Endothelial cell of umbilical vein (primary cell): ENCODE data around the gene MGAT4A. TPM values are rescaled to one million over a fixed set of nuclear protein-coding genes. Genes with fewer than 3 reads are reported as not detected.
"Not testable (repeated sequence)": the region's sequence is repeated elsewhere in the genome, so short reads cannot be mapped to it uniquely, and the experiment has no call there.

Source experiments
- BruUV-seq: library from RNA; stranded (reverse); fragments of 400-500 nt; replicated peaks from 2 replicates; lab custom pipeline; 2021; lab: Mats Ljungman, UMichigan
- CTCF ChIA-PET: fragments of 300-600, 350-600 bp; sonication (Branson Sonifier 250); formaldehyde crosslinking; loops from one replicate; lab custom pipeline; 2021; ENCODE audit warnings: antibody characterized with exemption, inconsistent platforms; lab: Charles Lee
- POLR2A ChIA-PET: fragments of 300-600, 350-600 bp; sonication (Branson Sonifier 250); formaldehyde crosslinking; loops from one replicate; lab custom pipeline; 2021; ENCODE audit warnings: antibody characterized with exemption, inconsistent platforms; lab: Charles Lee
- DNase-seq: peaks from one replicate; pipeline ENCODE4 v3.0.0-alpha.2; 2011; ENCODE audit warnings: low read depth, low spot score
- FAIRE-seq: peaks from 2 replicates; lab custom pipeline; 2011; peaks lifted over from hg19 to GRCh38; lab: Jason Lieb, UNC
- H2AFZ ChIP-seq: 2 replicates; pipeline ENCODE4 v1.6.0; 2012; ENCODE audit warnings: low read depth, low read length, control low read depth, inconsistent platforms
- H3K27ac ChIP-seq: 2 replicates; pipeline ENCODE4 v1.5.1; 2011; ENCODE audit warnings: low read depth, mild to moderate bottlenecking, control low read depth, low read length, moderate library complexity; ENCODE audit not compliant: insufficient read depth
- H3K27me3 ChIP-seq, 2 experiments: 2 replicates each; pipeline versions ENCODE4 v1.6.0 to v1.6.1; 2011; ENCODE audit warnings: low read length in 2 of 2, mixed read lengths in 1 of 2; ENCODE audit not compliant: control insufficient read depth in 2 of 2, insufficient read depth in 2 of 2
- H3K36me3 ChIP-seq, 2 experiments: 2 replicates in 1 of 2; 3 replicates in 1 of 2; pipeline ENCODE4 v1.5.1; 2011; ENCODE audit warnings: low read length in 2 of 2, mild to moderate bottlenecking in 1 of 2, moderate library complexity in 1 of 2; ENCODE audit not compliant: control insufficient read depth in 2 of 2, insufficient read depth in 2 of 2; ENCODE audit errors: extremely low read depth in 1 of 2
- H3K4me1 ChIP-seq: 3 replicates; pipeline ENCODE4 v1.5.1; 2011; ENCODE audit warnings: mild to moderate bottlenecking, low read length; ENCODE audit not compliant: control insufficient read depth, insufficient read depth; ENCODE audit errors: extremely low read depth
- H3K4me2 ChIP-seq: 2 replicates; pipeline ENCODE4 v1.6.1; 2011; ENCODE audit warnings: low read length, control low read depth, mixed read lengths; ENCODE audit not compliant: insufficient read depth
- H3K4me3 ChIP-seq, 3 experiments: fragments of 200-600 bp in 1 of 3; sonication (generic), shearing (Covaris generic) in 1 of 3; replicated peaks in 1 of 3; 2 replicates each; pipeline ENCODE4 v1.5.1; 2011 to 2016; ENCODE audit warnings: control low read depth in 3 of 3, low read length in 3 of 3, mild to moderate bottlenecking in 2 of 3, inconsistent platforms in 1 of 3, low read depth in 1 of 3, moderate library complexity in 1 of 3; ENCODE audit not compliant: insufficient read depth in 1 of 3
- H3K79me2 ChIP-seq: 2 replicates; pipeline ENCODE4 v1.6.0; 2012; ENCODE audit warnings: low read length, inconsistent platforms; ENCODE audit not compliant: control insufficient read depth, insufficient read depth
- H3K9ac ChIP-seq: replicated peaks from 2 replicates; pipeline ENCODE3; 2011; ENCODE audit warnings: low read length, control low read depth; ENCODE audit not compliant: insufficient read depth; ENCODE audit errors: extremely low read depth
- H3K9me1 ChIP-seq: replicated peaks from 3 replicates; pipeline ENCODE4 v1.6.0; 2011; ENCODE audit warnings: mild to moderate bottlenecking, low read length; ENCODE audit not compliant: control insufficient read depth, insufficient read depth; ENCODE audit errors: extremely low read depth
- H3K9me3 ChIP-seq: replicated peaks from 2 replicates; pipeline ENCODE4 v1.5.1; 2012; ENCODE audit warnings: low read length, inconsistent platforms; ENCODE audit not compliant: control insufficient read depth, insufficient read depth
- H4K20me1 ChIP-seq: replicated peaks from 2 replicates; pipeline ENCODE3; 2011; ENCODE audit warnings: mild to moderate bottlenecking, low read length; ENCODE audit not compliant: control insufficient read depth, insufficient read depth; ENCODE audit errors: extremely low read depth
- POLR2A ChIP-seq: IDR thresholded peaks from 2 replicates; pipeline ENCODE4 v1.6.1; 2012; ENCODE audit warnings: low read depth, mild to moderate bottlenecking, control low read depth, low read length
- dilution Hi-C: fragments of 300-500 bp; cut with MboI; formaldehyde crosslinking; loops from one replicate; pipeline ENCODE4 v1.15.0; 2019; ENCODE audit warnings: low sequenced_read_pairs; ENCODE audit not compliant: extremely low pct_ligation_motif_present
- intact Hi-C: fragments of 100-400 bp; cut with micrococcal nuclease; formaldehyde crosslinking; loops from one replicate; pipeline ENCODE4 v1.10.0; 2022
- polyA plus RNA-seq, 4 experiments: library from polyadenylated mRNA; depleted of rRNA in 3 of 4; stranded (reverse) in 3 of 4; unstranded in 1 of 4; fragments of >200 nt; gene quantifications; 2 replicates each; pipeline versions ENCODE4 v1.2.1 to v1.2.3, GENCODE V29; 2011 to 2012; ENCODE audit warnings: missing spikeins in 1 of 4
- total RNA-seq: library from RNA; stranded (reverse); gene quantifications from 2 replicates; pipeline ENCODE4 v1.2.3, GENCODE V29; 2021

MGAT4A gene
- total and polyA plus RNA-seq, 2 donors (not counting 3 experiments of a cell fraction or from before 2014, with no cell fraction given) = 9.2 to 42.2 TPM

DNA sequence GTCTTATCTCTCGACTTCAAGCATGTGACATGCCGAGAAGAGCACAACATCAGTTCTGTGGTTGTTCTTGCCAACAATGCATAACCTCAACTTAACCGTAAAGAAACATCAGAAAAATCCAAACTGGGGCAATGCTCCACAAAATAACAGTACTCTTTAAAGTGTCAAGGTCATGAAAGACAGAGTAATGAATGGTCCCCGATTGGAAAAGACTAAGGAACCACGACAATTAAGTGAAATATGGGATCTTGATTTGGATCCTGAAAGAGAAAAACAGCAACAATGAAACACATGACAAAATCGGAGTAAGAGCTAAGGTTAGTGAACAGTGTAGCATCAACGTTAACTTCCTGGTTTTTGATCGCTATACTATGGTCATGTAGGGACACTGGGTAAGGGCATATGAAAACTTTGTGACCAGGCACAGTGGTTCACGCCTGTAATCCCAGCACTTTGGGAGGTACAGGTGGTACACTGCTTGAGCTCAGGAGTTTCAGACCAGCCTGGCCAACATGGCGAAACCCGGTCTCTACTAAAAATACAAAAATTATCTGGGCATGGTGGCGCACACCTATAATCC is 67.3 kb downstream of the MGAT4A start:
- no peaks in the 10 kb centered on the region for H3K27me3 ChIP-seq
- no peaks in the 10 kb centered on the region for H3K9me3 ChIP-seq
- dilution Hi-C loops (no loop called here), intact Hi-C loops (no loop called here)
- H3K4me2 ChIP-seq = no peak overlapping the region
- POLR2A ChIA-PET = no interaction called here
- H2AFZ ChIP-seq = no peak overlapping the region
- no peak for TF ChIP-seq POLR2A
- no peaks in the 10 kb centered on the region for H3K4me1 ChIP-seq
- peaks cover 2 to 3% of the 10 kb centered on the region in 2 experiments for H3K36me3 ChIP-seq
- CTCF ChIA-PET = no interaction called here
- FAIRE-seq (no peak), DNase-seq (no peak)
- H4K20me1 ChIP-seq = no peaks in the 10 kb centered on the region
- H3K27ac ChIP-seq = no peak overlapping the region
- H3K9ac ChIP-seq = no peak overlapping the region
- H3K9me1 ChIP-seq = no peaks in the 10 kb centered on the region
- H3K4me3 ChIP-seq = no peak overlapping the region
- H3K79me2 ChIP-seq = peaks cover 18% of the 10 kb centered on the region
- no TSS peak for BruUV-seq

DNA sequence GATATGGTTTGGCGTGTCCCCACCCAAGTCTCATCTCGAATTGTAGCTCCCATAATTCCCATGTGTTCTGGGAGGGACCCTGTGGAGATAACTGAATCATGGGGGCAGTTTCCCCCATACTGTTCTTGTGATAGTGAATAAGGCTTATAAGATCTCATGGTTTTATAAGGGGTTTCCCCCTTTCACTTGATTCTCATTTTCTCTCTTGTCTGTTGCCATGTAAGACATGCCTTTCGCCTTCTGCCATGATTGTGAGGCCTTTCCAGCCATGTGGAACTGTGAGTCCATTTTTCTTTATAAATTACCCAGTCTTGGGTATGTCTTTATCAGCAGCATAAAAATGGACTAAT is 71.5 kb downstream of the MGAT4A start:
- H3K9me3 ChIP-seq, H3K9me1 ChIP-seq, H3K4me1 ChIP-seq, H3K4me2 ChIP-seq, H3K36me3 ChIP-seq, H2AFZ ChIP-seq, dilution Hi-C loops, FAIRE-seq, BruUV-seq, POLR2A ChIA-PET, H3K4me3 ChIP-seq, H3K9ac ChIP-seq, H4K20me1 ChIP-seq, intact Hi-C loops, DNase-seq, H3K27ac ChIP-seq, H3K27me3 ChIP-seq: not testable (repeated sequence)
- H3K79me2 ChIP-seq = peaks cover 18% of the 10 kb centered on the region
- CTCF ChIA-PET = interaction anchor here (0.8 to 2.5 kb wide), 4 partner anchors 10 to 178 kb away, joined by 3 to 16 read pairs (median 4); no protein-coding TSS in a partner anchor
